ENCODE measurements around the gene PRKN. TPM values are rescaled to one million over a fixed set of nuclear protein-coding genes. Genes with fewer than 3 reads are reported as not detected.

Gene PRKN
- total and polyA plus RNA-seq, 2 donors: 3.5 to 6.5 TPM

DNA sequence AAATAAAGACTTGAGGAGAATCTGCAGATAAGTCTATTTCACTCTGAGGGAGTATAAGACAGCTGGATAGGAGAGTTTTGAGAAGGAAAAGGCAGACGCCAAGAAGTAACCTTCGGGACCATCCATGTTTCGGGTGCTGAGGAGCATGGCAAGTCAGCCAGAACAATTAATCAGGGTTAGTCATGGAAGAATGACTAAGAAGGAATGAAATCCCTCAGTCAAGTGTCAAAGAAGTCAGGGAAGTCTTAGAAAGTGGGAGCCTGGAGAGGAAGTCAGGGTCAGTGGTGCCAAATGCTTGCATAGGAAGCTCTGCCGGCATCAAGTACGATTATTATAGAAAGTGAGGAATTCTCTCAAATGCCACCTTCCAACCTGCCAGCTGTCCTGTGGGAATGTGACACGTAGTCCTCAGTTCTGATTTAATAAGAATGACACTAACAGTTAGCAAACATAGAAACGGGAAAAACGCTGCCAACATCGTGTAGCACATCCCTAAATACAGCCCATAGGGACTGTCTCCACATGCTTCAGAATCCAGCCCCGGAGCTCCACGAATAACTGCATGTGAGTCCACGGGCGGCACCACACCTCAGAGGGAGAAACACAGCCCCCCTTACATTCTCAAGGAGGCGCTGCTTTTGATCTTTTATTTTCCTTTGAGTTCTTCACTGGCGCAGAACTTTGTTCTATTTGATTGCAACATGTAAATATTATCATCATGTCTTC, 602.7 kb downstream of the PRKN start:
- WGBS: 84% methylated on average over 15 of the region's 15 CpGs
- no peaks in the 10 kb centered on the region for H3K36me3 ChIP-seq (ENCODE audit: insufficient read depth)
- no peak for DNase-seq (ENCODE audit: extremely low spot score)
- H3K4me3 ChIP-seq (ENCODE audit: low read depth, low read length): no peak overlapping the region
- no peaks in the 10 kb centered on the region for H3K4me1 ChIP-seq (ENCODE audit: insufficient read depth)
- no peak overlapping the region for H3K27ac ChIP-seq (ENCODE audit: low read depth)

DNA sequence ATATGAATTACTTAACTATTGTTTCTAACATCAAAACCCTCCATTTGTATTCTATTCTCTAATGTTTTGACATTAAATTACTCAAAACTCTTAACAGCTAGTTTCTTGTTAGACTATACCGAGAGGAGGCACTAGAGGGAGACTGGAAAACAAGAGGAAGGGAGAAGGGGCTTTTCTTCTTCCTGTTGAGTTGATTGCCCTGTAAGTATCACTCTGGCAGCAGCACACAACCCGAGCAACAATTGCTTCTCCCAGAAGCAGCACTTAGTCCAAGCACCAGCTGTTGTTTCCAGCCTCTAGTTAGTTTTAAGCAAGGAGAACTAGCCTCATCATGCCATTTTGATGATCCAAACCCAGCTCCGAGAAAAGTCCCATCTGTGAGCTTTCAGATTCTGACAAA, 603.8 kb downstream of the PRKN start:
- 33% methylated on average over 3 of the region's 3 CpGs for WGBS
- Histone ChIP-seq H3K4me3 (ENCODE audit: low read depth, low read length) (no peak overlapping the region), H3K36me3 (ENCODE audit: insufficient read depth) (no peaks in the 10 kb centered on the region), H3K27ac (ENCODE audit: low read depth) (no peak overlapping the region), H3K4me1 (ENCODE audit: insufficient read depth) (no peaks in the 10 kb centered on the region)
- no peak for DNase-seq (ENCODE audit: extremely low spot score)

DNA sequence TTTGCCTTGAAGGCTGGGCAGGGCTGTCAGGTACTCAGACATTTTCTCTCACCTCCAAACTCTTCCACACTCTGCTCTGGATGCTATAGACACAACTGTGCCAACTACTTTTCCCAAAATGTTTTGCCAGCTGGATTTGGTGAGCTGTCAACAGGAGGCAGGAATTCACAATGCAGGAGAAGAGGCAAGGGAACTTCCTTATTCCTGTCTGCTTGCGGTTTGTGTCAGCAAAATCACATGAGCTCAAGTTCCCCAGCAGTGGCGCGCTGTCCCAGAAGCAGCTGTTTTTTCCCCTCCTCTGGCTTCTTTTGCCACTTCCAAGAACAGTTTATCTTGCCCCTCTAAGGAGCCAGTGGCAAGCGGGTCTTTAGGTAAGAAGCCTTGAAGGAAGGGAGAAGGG, 608.2 kb downstream of the PRKN start:
- no peak overlapping the region for H3K27ac ChIP-seq (ENCODE audit: low read depth)
- H3K36me3 ChIP-seq (ENCODE audit: insufficient read depth): no peaks in the 10 kb centered on the region
- H3K4me1 ChIP-seq (ENCODE audit: insufficient read depth): no peaks in the 10 kb centered on the region
- DNase-seq (ENCODE audit: extremely low spot score): no peak
- no peak overlapping the region for H3K4me3 ChIP-seq (ENCODE audit: low read depth, low read length)
- 20% methylated on average over 4 of the region's 4 CpGs for WGBS

DNA sequence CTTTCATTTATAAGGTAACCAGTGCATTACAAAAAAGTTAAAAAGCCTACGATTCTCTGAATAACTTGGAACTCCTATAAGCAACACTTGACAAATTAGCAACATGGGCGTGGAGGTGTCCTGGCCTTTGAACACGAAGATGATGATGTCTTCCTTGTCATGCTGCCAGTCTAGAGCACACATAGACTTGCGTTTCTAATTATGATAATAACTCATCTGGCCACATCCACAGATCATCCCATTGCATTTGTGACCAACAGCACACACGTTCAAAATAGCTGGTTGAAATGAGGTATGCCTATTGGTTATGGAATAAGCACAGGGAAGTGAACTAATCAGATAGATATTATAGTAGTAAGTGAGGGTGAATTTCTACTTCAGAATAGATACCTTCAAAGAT, 608.9 kb downstream of the PRKN start:
- no peak for DNase-seq (ENCODE audit: extremely low spot score)
- 78% methylated on average over 5 of the region's 5 CpGs for WGBS
- H3K4me3 ChIP-seq (ENCODE audit: low read depth, low read length): no peak overlapping the region
- H3K36me3 ChIP-seq (ENCODE audit: insufficient read depth): no peaks in the 10 kb centered on the region
- H3K4me1 ChIP-seq (ENCODE audit: insufficient read depth): no peaks in the 10 kb centered on the region
- H3K27ac ChIP-seq (ENCODE audit: low read depth): no peak overlapping the region

DNA sequence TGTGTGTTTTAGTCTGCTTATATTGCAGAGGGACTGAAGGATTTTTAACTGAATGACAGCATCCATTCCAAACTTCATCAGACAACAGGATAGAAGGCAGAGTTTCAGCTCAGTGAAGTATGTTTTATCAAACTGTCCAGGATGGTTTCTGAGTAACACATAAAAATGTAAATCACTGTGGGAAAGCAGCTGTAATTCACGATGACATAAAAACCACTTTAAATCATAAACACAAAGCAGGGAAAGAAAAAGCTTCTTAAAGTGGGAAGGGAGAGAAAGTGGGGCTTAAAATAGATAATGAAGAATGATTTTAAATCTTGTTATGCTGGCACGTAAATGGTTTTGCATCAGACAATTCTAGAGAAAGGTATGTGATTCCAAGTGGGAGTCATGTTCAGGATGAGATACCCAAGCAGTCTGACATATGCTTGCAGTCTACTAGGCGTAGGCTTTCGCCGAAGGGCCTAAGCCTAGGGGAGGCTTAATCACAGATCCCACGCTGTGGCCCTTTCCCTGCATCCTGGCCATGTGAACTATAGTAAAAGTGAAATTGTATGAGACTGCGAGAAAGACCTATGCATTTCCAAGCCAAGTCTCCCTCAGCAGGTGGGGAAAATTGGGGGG, 610.6 kb downstream of the PRKN start:
- DNase-seq (ENCODE audit: extremely low spot score): no peak
- Histone ChIP-seq H3K4me3 (ENCODE audit: low read depth, low read length) (no peak overlapping the region), H3K4me1 (ENCODE audit: insufficient read depth) (no peaks in the 10 kb centered on the region), H3K36me3 (ENCODE audit: insufficient read depth) (no peaks in the 10 kb centered on the region), H3K27ac (ENCODE audit: low read depth) (no peak overlapping the region)
- WGBS: 74% methylated on average over 7 of the region's 7 CpGs

DNA sequence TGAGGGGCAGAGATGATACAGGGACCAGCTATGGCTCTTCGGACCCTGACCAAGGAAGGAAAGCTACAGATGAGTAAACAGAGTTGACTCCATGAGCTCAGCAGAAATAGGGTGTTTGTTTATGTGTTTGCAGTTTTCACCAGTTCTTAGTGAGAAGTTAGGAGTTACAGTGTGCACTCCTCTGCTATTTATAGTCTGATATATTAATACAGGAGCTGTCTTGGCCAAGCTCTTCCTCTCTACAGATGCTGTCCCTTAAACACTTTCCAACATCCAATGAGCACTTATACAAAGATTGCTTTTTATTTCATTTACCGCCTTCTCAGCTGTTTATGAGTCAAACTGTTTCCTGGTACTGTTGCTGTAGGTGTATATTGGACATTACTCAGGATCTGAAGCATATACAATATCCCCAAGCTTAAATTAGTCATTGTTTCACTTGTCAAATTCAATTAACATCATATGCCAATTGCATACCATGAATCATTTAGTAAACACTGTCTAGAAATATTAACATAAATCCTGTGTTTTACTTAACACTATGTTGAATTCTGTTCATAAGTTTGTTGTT, 618.0 kb downstream of the PRKN start:
- no peaks in the 10 kb centered on the region for H3K4me1 ChIP-seq (ENCODE audit: insufficient read depth)
- no peak for DNase-seq (ENCODE audit: extremely low spot score)
- H3K36me3 ChIP-seq (ENCODE audit: insufficient read depth): no peaks in the 10 kb centered on the region
- no peak overlapping the region for H3K4me3 ChIP-seq (ENCODE audit: low read depth, low read length)
- WGBS: 78% methylated on average over 2 of the region's 2 CpGs
- no peak overlapping the region for H3K27ac ChIP-seq (ENCODE audit: low read depth)

DNA sequence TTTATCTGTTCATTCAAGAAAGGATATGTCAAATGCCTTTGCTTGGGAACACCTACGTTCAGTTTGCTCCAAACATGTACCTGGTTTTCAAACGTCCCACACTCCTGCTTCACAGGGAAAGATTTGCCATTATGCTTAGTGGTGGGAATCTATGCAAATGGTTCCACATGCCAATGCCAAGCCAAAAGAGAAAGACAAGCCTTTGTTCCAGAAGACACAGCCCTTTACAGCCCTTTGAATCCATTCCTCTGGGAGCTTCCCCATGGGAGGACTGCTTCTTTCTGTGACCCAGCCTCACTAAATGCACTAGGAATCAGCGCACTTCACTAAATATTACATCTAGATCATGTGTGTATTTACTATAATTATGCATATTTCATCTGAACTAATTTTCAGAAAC, 619.5 kb downstream of the PRKN start:
- no peak overlapping the region for H3K4me3 ChIP-seq (ENCODE audit: low read depth, low read length)
- no peaks in the 10 kb centered on the region for H3K4me1 ChIP-seq (ENCODE audit: insufficient read depth)
- no peak overlapping the region for H3K27ac ChIP-seq (ENCODE audit: low read depth)
- DNase-seq (ENCODE audit: extremely low spot score): no peak
- H3K36me3 ChIP-seq (ENCODE audit: insufficient read depth): no peaks in the 10 kb centered on the region
- 88% methylated on average over 3 of the region's 3 CpGs for WGBS

DNA sequence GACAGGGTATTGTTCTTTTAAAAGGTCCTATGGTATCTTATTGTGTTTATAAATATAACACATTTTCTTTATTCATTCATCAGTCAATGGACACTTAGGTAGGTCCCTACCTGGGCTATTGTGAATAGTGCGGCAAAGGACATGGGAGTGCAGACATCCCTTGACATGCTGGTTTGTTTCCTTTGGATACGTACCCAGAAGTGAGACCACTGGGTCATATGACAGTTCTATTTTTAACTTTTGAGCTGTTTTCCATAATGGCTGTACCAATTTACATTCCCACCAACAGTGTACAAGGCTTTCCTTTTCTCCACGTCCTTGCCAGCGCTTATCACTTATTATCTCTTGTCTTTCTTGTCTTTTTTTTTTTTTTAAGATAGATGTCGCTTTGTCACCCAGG, 627.5 kb downstream of the PRKN start:
- H3K4me1 ChIP-seq (ENCODE audit: insufficient read depth): no peaks in the 10 kb centered on the region
- no peak overlapping the region for H3K4me3 ChIP-seq (ENCODE audit: low read depth, low read length)
- H3K27ac ChIP-seq (ENCODE audit: low read depth): no peak overlapping the region
- DNase-seq (ENCODE audit: extremely low spot score): no peak
- WGBS: 86% methylated on average over 5 of the region's 5 CpGs
- no peaks in the 10 kb centered on the region for H3K36me3 ChIP-seq (ENCODE audit: insufficient read depth)

DNA sequence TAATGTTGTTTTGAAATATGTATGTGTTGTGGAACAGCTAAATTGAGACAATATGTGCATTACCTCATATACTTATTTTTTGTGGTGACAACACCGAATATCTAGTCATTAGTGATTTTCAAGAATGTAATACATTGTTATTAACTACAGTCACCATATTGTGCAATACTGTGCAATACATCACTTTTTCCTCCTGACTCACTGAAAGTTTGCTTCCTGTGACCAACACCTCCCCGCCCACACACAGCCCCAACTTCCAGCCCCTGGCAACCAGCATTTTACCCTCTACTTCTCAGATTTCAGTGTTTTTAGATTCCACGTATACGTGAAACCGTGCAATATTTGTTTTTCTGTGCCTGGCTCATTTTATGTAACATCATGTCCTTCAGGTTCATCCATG, 627.9 kb downstream of the PRKN start:
- no peaks in the 10 kb centered on the region for H3K36me3 ChIP-seq (ENCODE audit: insufficient read depth)
- H3K4me3 ChIP-seq (ENCODE audit: low read depth, low read length): no peak overlapping the region
- no peaks in the 10 kb centered on the region for H3K4me1 ChIP-seq (ENCODE audit: insufficient read depth)
- WGBS: 82% methylated on average over 5 of the region's 5 CpGs
- DNase-seq (ENCODE audit: extremely low spot score): no peak
- no peak overlapping the region for H3K27ac ChIP-seq (ENCODE audit: low read depth)

DNA sequence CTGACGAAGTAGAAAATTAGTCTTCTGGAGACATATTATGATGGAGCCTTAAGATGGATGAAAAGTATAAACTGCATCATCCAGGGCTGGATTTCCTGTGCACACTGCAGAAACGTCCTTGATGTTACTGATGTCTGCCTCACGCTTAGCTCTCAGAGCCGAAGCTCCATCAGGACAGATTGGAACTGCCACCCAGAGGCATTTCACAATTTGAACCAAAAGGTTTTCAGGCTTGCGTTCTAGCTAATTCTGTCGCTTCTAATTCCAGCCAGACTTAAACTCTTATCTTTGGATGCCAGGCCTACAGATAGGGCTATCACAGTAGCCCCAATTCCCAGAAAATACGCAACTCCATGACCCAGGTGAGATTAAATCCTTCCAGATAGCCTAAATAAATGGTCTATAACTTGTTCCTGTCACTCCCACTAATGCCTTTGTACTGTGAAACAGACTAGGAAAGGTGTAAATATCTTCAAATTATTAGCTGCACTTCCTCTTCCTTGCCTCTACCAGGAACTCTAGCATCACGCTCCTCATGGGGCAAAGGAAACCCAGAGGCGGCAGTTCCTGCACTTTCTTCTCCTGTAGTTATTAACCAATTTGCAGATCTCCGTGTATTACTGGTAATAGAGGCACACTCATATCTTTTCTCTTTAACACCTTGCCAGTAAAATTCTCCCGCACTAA, 634.6 kb downstream of the PRKN start:
- no peak for DNase-seq (ENCODE audit: extremely low spot score)
- no peaks in the 10 kb centered on the region for H3K4me1 ChIP-seq (ENCODE audit: insufficient read depth)
- WGBS: 78% methylated on average over 11 of the region's 11 CpGs
- H3K27ac ChIP-seq (ENCODE audit: low read depth): no peak overlapping the region
- H3K36me3 ChIP-seq (ENCODE audit: insufficient read depth): no peaks in the 10 kb centered on the region
- H3K4me3 ChIP-seq (ENCODE audit: low read depth, low read length): no peak overlapping the region

DNA sequence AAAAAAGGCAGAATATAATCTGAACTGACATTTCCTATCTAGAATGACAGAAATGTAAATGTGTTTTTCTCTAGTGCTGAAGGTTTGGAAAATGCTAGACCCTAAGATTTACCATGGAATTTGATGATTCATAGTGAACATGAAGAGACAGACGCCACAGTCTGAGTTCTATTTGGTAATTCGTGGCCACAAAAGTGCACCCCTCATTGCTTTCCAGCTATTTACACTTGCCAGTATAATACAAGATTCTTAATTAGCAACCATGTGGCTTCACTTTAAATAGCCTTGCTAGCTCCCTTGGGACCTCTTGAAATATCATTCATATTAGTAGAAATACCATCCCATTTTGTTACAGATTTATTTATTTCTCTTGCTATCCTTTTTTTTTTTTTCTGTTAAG, 636.8 kb downstream of the PRKN start:
- H3K27ac ChIP-seq (ENCODE audit: low read depth): no peak overlapping the region
- 79% methylated on average over 2 of the region's 2 CpGs for WGBS
- no peak for DNase-seq (ENCODE audit: extremely low spot score)
- H3K4me3 ChIP-seq (ENCODE audit: low read depth, low read length): no peak overlapping the region
- H3K36me3 ChIP-seq (ENCODE audit: insufficient read depth): no peaks in the 10 kb centered on the region
- no peaks in the 10 kb centered on the region for H3K4me1 ChIP-seq (ENCODE audit: insufficient read depth)

DNA sequence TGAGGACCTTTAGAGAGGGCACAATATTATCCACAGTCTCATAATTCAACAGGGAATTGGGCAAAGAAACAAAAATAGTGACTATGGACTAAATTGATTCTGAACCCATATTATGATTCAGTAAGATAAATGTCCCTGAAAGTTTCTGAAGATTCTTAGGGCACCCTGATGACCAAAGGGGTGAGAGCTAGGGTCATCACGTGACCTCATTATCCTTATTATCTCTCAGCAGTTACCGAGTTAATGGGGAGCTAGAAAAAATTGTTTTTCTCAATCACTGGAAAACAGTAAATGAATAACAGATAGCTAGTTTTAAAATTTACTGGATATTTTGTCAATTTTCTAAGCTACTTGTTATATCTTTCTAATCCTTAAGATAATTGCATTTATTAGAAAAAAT, 639.5 kb downstream of the PRKN start:
- 90% methylated on average over 2 of the region's 2 CpGs for WGBS
- no peak overlapping the region for H3K4me3 ChIP-seq (ENCODE audit: low read depth, low read length)
- no peak for DNase-seq (ENCODE audit: extremely low spot score)
- no peak overlapping the region for H3K27ac ChIP-seq (ENCODE audit: low read depth)
- H3K36me3 ChIP-seq (ENCODE audit: insufficient read depth): no peaks in the 10 kb centered on the region
- H3K4me1 ChIP-seq (ENCODE audit: insufficient read depth): no peaks in the 10 kb centered on the region

DNA sequence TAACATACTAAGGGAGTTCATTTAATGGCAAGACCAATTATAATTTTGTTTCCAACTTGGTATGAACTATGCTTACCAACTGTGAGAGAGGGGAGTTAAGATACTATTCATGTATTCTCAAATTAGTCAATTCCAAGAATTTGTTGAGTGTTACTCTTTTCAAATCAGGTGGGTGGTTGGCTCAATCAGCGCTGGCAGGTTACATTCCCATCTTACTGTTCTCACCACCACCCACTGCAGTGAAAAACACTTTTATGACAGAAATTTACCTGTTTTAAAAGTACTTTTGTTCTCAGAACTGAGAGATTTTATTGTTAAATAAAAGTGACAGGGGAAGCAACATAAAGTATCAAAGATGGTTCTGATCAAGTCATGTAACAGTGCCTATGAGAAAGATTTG, 642.0 kb downstream of the PRKN start:
- H3K4me1 ChIP-seq (ENCODE audit: insufficient read depth): no peaks in the 10 kb centered on the region
- no peak for DNase-seq (ENCODE audit: extremely low spot score)
- H3K27ac ChIP-seq (ENCODE audit: low read depth): no peak overlapping the region
- no peak overlapping the region for H3K4me3 ChIP-seq (ENCODE audit: low read depth, low read length)
- 95% methylated on average over 1 of the region's 1 CpG for WGBS
- no peaks in the 10 kb centered on the region for H3K36me3 ChIP-seq (ENCODE audit: insufficient read depth)

DNA sequence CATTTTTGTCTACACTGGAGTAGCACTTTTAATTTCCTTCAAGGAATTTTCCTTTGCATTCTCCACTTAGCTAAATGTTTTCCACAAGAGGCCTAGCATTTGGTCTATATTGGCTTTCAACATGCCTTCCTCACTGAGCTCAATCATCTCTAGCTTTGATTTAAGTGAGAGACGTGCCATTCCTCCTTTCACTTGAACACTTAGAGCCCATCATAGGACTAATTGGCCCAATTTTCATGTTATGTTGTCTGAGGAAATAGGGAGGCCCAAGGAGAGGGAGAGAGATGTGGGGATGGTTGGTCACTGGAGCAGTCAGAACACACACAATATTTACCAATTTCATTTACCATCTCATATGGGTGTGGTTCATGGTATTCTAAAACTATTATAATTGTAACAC, 645.0 kb downstream of the PRKN start:
- 96% methylated on average over 1 of the region's 1 CpG for WGBS
- Histone ChIP-seq H3K36me3 (ENCODE audit: insufficient read depth) (no peaks in the 10 kb centered on the region), H3K4me3 (ENCODE audit: low read depth, low read length) (no peak overlapping the region), H3K27ac (ENCODE audit: low read depth) (no peak overlapping the region), H3K4me1 (ENCODE audit: insufficient read depth) (no peaks in the 10 kb centered on the region)
- no peak for DNase-seq (ENCODE audit: extremely low spot score)
